Calu3 (cell line): ENCODE data around the gene KIF16B. TPM values are rescaled to one million over a fixed set of nuclear protein-coding genes. Genes with fewer than 3 reads are reported as not detected.

ENCODE experiments used
- BruUV-seq: library from RNA; stranded (reverse); fragments of 400-500 nt; replicated peaks from 2 replicates; lab custom pipeline; 2021; lab: Mats Ljungman, UMichigan
- CTCF ChIA-PET: fragments of 300-600 bp; sonication (Branson Sonifier 250); formaldehyde crosslinking; loops from one replicate; lab custom pipeline; 2022; ENCODE audit warnings: antibody characterized with exemption; lab: Charles Lee
- DNase-seq: peaks from one replicate; pipeline ENCODE4 v3.0.0; 2022
- H3K27ac Mint-ChIP-seq: one replicate; pipeline ENCODE4 v1.8.0; 2022; ENCODE audit warnings: mixed read lengths; ENCODE audit not compliant: unreplicated experiment
- H3K27me3 Mint-ChIP-seq: one replicate; pipeline ENCODE4 v1.8.0; 2022; ENCODE audit warnings: mixed read lengths; ENCODE audit not compliant: unreplicated experiment
- H3K36me3 Mint-ChIP-seq: one replicate; pipeline ENCODE4 v1.8.0; 2022; ENCODE audit warnings: mild to moderate bottlenecking, moderate library complexity, mixed read lengths; ENCODE audit not compliant: insufficient read depth, unreplicated experiment
- H3K4me1 Mint-ChIP-seq: one replicate; pipeline ENCODE4 v1.8.0; 2022; ENCODE audit warnings: mild to moderate bottlenecking, low read depth, mixed read lengths; ENCODE audit not compliant: unreplicated experiment
- H3K4me3 Mint-ChIP-seq: one replicate; pipeline ENCODE4 v1.8.0; 2022; ENCODE audit warnings: mild to moderate bottlenecking, low read depth, moderate library complexity, mixed read lengths; ENCODE audit not compliant: unreplicated experiment
- H3K9me3 Mint-ChIP-seq: one replicate; pipeline ENCODE4 v1.8.0; 2022; ENCODE audit warnings: low read depth, mixed read lengths; ENCODE audit not compliant: unreplicated experiment
- intact Hi-C: fragments of 100-400 bp; cut with micrococcal nuclease; formaldehyde crosslinking; loops from one replicate; pipeline ENCODE4 v1.10.0; 2022; ENCODE audit not compliant: unreplicated experiment
- total RNA-seq: library from RNA; stranded (reverse); gene quantifications from 2 replicates; pipeline ENCODE4 v1.2.3, GENCODE V29; 2022
- TF ChIP-seq, protein P1 (sequence below): fragments of 200-600 bp; IDR thresholded peaks from one replicate; pipeline ENCODE4 v1.8.0; 2022; ENCODE audit warnings: antibody characterized with exemption; ENCODE audit not compliant: unreplicated experiment

KIF16B gene
- total RNA-seq, 1 experiment from 2014 or later, result 4.3 TPM

DNA sequence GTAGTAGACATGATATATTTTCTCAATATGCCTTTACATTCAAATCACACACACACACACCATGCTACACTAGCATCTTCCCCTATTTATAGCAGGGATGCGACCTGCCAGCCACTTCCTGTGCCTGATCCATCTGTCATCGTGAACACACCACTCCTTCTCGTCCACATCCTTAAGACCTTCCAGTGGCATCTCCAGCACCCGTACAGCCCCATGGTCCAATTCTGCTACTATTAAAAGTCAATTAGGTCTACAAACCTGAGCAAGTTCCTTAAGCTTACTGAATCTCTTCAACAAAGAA lies 54.5 kb downstream of the KIF16B start:
- no peak overlapping the region for H3K4me3 Mint-ChIP-seq
- TF ChIP-seq, protein P1, sequence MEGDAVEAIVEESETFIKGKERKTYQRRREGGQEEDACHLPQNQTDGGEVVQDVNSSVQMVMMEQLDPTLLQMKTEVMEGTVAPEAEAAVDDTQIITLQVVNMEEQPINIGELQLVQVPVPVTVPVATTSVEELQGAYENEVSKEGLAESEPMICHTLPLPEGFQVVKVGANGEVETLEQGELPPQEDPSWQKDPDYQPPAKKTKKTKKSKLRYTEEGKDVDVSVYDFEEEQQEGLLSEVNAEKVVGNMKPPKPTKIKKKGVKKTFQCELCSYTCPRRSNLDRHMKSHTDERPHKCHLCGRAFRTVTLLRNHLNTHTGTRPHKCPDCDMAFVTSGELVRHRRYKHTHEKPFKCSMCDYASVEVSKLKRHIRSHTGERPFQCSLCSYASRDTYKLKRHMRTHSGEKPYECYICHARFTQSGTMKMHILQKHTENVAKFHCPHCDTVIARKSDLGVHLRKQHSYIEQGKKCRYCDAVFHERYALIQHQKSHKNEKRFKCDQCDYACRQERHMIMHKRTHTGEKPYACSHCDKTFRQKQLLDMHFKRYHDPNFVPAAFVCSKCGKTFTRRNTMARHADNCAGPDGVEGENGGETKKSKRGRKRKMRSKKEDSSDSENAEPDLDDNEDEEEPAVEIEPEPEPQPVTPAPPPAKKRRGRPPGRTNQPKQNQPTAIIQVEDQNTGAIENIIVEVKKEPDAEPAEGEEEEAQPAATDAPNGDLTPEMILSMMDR, result no peak
- no peak for DNase-seq
- BruUV-seq, result no TSS peak
- H3K9me3 Mint-ChIP-seq, result no peaks in the 10 kb centered on the region
- intact Hi-C loops, result loop anchor here (10.0 kb wide), 1 partner anchor 246 kb away; no protein-coding TSS in a partner anchor
- H3K27me3 Mint-ChIP-seq, result no peaks in the 10 kb centered on the region
- no peak overlapping the region for H3K27ac Mint-ChIP-seq
- H3K36me3 Mint-ChIP-seq, result no peaks in the 10 kb centered on the region
- CTCF ChIA-PET, result interaction anchor here (1.0 kb wide), 1 partner anchor 113 kb away, joined by 4 read pairs; no protein-coding TSS in a partner anchor
- no peaks in the 10 kb centered on the region for H3K4me1 Mint-ChIP-seq

DNA sequence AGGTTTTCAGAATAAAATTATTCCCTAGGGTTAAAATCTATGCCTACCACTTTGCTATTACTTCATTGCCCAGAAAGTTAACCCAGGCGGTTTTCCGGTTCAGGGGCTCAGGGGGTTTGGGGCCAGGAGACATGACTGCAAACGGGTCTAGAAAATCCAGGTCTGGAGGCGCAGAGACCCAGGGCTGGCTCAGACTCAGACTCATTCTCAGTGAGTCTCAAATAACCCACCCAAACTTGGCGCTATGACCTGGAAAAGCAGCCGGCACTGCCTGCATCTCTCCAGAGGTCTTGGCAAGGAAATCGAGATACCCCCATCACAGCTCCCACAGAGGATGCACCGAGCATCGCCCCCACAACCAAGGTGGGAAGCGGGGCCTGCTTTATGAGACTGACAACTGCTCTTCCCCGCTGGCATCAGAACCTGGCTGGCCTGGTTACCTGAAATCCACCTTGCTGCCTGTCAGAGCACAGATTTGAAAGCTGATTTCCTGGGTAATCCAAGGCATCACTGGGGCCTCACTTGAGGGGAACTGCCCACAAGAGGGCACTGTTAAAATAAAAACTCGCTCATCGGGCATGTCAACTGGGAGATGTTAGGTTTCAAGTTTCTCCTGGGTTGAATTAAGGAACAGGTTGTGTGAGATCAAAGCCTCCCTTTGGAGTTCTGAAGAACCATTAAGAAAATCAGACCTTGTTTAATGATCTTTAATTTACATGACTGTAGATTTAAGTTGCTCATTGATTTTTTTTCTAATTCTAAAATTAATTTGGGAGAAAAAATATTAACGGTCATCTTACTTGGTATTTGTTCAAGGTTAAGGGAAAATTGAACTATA lies 55.1 kb downstream of the KIF16B start:
- CTCF ChIA-PET, result interaction anchor here (0.7 to 1.0 kb wide), 3 partner anchors 114 to 243 kb away, joined by 3 to 4 read pairs (median 3); no protein-coding TSS in a partner anchor
- Mint-ChIP-seq H3K27ac (no peak overlapping the region), H3K27me3 (no peaks in the 10 kb centered on the region), H3K4me1 (no peaks in the 10 kb centered on the region), H3K36me3 (no peaks in the 10 kb centered on the region), H3K4me3 (no peak overlapping the region), H3K9me3 (no peaks in the 10 kb centered on the region)
- DNase-seq, result peak; percentile 16
- intact Hi-C loops, result loop anchor here (10.0 kb wide), 1 partner anchor 247 kb away; no protein-coding TSS in a partner anchor
- BruUV-seq, result no TSS peak
- TF ChIP-seq, protein P1, result no peak

DNA sequence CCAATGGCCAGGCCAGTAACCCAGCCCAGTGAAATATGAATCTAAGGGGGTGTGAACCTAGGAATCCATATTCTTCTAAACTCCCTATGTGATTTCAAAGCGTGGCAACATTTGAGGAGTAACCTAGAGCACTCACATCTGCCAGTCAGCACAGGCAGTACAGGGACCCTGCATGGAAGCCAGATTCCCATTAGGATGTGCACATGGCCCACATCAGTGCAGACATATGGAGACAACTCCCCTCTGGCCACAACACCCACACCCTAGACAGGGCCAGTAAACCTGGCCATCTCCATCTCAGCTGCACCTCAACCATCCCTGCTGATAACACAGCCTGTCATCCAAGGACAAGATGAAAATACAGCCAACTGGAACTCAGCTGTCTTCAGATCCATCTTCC lies 56.5 kb downstream of the KIF16B start:
- Mint-ChIP-seq H3K9me3 (no peaks in the 10 kb centered on the region), H3K27me3 (no peaks in the 10 kb centered on the region), H3K4me3 (no peak overlapping the region), H3K27ac (no peak overlapping the region), H3K4me1 (no peaks in the 10 kb centered on the region), H3K36me3 (no peaks in the 10 kb centered on the region)
- CTCF ChIA-PET, result no interaction called here
- BruUV-seq, result no TSS peak
- DNase-seq, result no peak
- intact Hi-C loops, result loop anchor here (10.0 kb wide), 1 partner anchor 248 kb away; no protein-coding TSS in a partner anchor
- TF ChIP-seq, protein P1, result no peak

DNA sequence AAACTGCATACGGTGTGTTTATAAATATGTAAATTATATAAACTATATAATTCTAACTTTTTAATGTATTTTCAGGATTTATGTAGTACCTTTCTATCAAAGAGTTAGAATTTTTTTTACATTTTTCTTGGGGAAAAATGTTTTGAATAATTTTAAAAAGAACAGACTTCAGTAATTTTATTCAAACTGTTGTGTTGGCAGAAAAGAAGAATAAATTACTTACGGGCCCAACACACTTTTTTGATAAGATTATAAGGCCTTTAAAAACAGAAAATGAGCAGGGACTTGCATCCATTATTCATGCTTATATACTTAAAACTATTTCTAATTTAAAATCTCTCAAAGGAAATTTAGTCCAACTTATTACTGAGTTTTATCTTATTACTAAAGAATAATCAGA lies 58.2 kb downstream of the KIF16B start:
- CTCF ChIA-PET, result interaction anchor here (0.7 kb wide), 1 partner anchor 385 kb away, joined by 4 read pairs; no protein-coding TSS in a partner anchor
- intact Hi-C loops, result loop anchor here (10.0 kb wide), 1 partner anchor 250 kb away; no protein-coding TSS in a partner anchor
- H3K4me1 Mint-ChIP-seq, result no peaks in the 10 kb centered on the region

More for the DNA sequence above, 58.2 kb downstream of the KIF16B start:
- Mint-ChIP-seq H3K27me3 (no peaks in the 10 kb centered on the region), H3K27ac (no peak overlapping the region), H3K9me3 (no peaks in the 10 kb centered on the region), H3K4me3 (no peak overlapping the region), H3K36me3 (no peaks in the 10 kb centered on the region)
- BruUV-seq, result no TSS peak
- DNase-seq, result no peak
- TF ChIP-seq, protein P1, result no peak
